Fibroblast of skin of left biceps (primary cell): Measurements from ENCODE around the gene UBN1.
"Not testable (repeated sequence)": the region's sequence is repeated elsewhere in the genome, so short reads cannot be mapped to it uniquely, and the experiment has no call there.

ENCODE experiments used
- DNase-seq, 2 experiments: peaks; one replicate each; pipeline ENCODE4 v3.0.0-alpha.2; 2013; ENCODE audit warnings: low read depth in 2 of 2

The UBN1 gene

DNA sequence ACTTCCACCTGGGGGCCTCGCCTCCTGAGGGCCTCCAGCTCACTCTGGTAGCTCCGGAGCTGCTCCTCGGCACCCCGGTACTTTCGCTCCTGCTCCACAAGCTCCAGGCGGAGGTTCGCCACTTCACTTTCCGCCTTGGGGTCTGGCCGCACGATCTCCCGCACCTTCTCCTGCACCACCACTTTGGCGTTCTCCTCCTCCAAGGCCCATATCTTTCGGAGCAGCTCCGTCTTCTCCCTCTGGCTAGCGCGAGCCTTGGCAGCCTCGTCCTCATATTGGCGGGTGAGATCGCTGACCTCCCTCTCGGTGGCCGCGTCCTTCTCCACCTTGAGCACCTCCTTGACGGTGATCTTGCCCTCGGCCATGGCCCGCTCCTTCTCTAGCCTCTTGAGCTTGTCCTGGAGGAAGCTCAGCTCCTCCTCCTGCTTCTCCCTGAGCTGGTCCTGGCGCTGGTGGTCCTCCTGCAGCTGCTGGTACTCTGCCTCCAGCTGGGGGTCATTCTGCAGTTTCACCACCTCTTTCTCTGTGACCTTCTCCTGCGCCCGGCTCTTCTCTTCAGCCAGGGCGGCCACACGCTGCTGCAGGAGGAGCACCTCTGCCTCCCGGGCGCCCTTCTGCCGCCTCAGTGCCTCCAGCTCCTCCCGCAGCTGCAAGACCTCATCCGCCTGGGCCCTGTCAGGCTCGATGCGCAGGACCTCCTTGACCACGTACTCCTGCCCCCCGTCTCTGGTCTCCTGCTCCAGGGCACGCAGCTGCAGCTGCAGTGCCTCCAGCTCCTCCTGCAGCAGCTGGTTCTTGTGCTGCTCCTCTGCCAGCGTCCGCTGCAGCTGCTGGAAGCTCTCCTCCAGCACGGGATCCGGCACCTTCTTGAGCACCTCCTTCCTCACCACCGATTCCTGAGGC is 37.9 kb downstream of the UBN1 start:
- DNase-seq: no peak

DNA sequence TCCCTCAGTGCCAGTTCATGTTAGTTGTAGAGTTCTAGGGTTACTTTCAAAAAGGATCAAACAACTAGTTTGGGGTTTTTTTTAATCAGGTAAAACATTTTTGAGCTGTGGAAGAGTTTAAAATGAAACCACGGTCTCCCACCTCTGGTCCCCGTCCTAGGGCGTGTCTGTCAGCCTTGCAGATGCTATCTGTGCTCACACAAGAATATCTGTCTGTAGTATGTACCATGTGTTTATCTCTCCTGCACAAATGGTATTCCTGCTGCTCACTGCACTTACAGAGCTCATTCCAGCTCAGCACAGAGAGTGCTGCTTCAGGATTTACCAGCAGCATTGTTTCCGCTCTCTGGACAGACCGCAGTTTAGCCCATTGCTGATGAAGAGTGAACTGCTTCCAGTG is 38.9 kb downstream of the UBN1 start:
- no peak for DNase-seq

DNA sequence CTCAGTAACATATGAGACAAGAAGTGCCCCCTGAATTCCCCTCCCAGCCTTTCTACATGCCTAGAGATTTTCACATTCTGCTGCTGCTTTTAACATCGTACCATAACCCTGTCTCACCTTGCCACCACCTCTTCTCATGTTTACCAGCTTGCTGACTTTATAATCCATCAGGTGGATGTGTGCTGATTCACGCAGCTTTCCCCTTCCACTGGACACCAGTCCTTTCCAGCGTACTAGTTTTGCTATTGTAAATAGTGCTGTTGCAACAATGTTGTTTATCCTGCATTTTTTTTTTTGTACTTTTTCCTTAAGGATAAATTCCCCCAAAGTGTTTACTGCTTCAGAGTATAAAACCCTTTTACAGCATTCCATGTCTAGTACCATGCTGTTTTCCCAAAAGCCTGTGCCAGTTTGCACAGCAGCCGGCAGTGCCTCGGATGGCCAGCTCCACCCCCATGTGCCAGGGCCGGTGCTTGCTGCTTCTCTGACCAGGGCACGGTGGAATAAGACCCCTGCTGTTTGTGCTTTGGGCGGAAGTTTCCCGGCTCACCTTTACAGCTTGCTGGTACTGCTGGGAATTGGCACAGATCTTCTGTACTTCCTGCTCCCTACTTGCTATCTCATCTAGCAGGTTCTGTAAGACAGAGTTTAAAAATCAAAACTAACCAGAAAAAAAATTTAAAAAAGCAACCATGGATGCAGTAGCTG is 41.3 kb downstream of the UBN1 start:
- no peak for DNase-seq

DNA sequence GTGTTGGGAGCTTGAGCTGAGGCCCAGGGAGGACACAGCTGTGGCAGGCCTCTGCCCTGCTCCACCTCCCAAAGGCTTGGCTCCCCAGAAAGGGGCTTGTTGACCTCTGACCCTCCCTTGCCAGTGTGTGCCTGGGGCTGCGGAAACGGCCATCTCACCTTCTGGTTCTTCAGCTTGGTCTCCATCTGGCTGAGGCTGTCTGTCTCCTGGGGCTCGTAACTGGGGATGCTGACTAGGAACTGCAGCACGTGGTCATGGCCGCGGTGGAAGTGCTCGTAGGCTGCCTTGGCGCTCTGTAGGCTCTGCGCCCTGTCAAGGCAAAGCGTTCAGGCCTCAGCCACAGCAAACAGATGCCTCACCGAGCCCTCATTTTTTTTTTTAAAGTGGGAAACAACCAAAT is 42.7 kb downstream of the UBN1 start:
- DNase-seq: no peak

DNA sequence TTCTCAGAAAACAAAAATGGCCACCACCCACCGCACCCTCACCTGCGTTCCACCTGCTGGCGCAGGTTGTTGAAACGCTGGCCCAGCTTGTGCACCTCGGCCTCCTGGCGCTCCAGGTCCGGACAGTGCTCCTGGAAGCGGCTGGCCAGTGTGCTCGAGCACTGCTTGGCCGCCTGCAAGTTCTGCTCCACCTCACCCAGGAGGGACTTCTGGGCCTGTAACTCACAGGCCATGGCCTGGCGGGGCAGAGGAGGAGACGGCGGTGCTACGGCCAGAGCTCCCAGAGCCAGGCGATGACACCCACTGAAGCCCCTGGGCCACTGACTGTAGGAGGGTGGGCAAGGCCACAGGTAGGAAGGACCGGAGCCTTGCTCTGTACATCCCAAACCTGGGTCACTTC is 43.4 kb downstream of the UBN1 start:
- DNase-seq: no peak

DNA sequence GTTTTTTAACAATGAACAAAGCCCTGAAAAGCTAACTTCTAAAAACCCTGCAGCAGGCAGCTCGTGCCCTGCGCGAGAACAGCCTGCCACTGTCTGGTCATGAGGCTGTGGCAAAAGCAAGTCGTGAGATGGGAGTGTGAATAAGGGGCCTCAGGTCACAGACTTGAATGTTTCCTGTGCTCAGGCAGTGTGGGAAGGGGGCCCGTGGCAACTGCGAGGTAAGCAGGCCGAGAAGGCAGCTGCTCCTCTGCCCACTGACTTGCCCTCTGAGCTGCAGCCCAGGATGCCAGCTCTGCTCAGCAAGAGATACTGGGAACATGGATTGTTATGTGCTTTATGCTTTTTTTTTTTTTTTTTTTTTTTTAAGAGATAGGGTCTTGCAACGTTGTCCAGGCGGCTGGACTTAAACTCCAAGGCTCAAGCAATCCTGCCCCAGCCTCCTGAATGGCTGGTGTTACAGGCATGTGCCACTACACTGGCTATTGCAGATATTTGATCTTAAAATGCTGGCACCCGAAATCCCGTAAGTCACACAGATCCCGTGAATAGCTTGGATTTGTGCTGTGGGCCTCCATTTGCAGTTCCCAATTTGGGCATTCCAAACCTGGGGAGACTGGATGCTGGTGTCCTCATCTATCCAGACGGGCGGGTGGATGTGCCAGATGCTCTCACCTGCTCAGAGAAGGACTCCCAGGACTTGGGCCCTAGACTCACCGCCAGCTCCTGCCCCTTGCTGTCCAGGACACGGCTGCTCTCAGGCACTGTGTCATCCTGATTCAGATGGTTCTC is 44.0 kb downstream of the UBN1 start:
- no peak for DNase-seq

DNA sequence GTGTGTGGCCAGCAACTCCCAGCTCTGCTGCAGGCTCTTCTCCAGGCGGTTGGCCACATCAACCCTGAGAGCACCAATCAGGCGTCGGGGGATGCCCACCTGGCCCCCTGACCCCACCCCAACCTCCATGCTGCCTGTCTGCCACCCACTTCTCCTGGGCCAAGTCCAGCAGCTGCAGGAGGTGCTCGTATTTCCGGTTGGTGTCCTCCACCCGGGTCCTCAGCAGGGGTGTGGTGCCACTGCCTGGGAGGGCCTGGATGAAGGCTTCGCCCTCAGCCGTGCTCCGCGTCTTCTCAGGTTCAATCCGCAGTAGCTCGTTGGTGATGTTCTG is 44.6 kb downstream of the UBN1 start:
- DNase-seq: no peak

DNA sequence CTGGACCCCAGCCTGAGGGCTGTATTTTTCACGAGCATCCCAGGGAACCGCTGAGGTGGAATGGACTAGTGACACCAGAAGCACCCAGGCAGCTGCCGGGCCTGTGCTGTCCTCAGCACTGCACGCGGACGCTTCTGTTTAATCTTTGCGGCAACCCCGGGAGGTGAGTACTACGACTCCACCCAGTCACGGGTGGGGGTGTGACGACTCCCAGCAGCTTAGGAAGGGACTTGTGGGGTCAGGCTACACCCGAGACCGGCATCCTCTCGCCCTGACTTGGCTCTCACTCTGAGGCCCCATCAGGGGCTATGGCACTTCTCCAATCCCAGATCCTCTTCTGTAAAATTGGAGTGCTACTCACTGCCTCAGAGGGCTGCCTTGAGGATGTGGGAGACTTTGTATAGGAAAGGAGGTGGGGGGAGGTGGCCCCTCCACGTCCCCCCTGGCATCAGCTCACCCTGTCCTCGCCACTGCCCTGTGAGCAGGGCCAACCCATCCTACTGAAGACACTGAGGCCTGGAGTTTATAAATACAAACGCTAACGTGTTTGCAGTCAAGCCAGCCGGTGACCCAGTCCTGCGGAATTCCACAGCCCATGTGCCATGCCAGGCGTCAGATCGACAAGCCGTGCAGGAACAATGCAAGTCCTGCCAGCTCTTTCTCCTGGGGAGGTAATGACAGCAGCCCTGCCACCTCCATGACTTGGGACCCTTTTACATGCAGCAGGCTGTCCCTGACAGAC is 45.3 kb downstream of the UBN1 start:
- DNase-seq: peak; percentile 9 to 12

DNA sequence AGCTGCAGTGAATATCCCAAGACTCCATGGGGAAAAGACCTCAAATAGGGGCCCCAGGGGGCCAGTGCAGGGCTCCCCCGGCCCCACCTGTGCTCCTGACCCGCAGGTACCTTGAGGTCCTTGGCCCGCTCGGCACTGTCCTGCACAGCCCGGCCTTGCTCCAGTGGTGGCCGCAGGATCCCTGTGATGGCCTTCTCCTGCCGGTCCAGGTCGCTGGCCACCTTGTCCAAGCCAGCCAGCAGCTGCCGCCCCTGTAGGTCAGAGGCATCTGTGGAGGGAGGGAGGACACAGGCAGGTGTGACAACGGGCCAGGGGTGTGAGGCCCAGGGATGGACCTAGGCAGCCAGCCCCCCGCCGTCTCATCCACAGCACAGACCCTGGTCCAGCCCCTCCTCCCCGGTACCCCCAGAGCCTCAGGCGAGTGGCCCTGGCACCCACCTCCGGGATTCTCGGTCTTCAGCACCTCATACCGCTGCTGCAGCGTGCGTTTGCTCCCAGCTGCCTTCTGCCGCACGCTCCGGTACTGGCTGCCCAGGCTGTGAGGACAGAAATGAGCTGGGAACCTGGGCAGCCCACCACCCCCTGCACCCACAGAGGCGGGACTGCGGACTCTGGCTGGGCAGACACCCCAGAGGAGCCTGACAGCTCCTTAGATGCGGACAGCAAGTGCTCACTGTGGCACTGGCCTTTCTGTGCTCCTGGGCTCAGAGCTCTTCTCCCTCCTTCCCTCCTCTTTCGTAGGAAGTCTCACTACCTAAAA is 46.0 kb downstream of the UBN1 start:
- DNase-seq: no peak

DNA sequence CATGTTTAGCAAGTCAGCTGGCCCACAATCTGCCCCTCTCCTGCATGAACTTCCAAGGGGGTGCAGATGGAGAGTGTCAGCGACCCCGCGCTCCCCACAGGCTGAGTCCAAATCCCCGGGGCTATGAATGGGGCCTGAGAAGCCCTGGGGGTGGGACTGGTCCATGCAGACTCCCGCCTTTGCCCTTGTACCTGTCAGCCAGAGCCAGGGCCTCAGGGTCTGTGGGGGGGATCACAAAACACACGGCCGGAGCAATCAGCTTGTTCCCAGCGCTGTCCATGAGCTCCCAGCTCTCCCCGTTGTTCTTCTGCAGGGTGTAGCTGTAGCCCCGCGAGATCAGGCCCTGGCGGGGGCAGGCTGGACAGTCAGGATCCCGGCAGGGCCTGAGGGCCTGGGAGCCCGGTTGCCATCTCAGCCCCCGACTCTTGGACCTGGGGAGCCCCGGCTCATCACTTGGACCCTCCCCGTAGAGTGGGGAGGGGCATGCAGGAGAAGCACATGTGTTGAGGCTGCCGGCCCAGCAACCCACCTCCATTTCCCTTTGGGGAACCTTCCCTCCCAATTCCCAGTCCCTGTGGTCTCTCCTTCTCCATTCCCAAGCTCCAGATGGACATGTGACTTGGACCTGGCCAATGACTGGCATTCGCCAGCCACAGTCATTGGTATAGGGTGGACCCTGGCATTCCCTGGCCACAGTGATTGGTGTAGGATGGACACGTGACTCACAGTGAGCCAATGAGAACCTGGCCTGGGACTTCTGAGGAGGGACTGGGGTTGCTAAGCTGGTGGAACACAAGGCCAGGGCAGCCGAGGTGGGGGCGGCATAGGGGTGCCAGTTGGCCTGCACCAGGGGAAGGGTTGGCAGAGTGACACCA is 47.2 kb downstream of the UBN1 start:
- DNase-seq: no peak

DNA sequence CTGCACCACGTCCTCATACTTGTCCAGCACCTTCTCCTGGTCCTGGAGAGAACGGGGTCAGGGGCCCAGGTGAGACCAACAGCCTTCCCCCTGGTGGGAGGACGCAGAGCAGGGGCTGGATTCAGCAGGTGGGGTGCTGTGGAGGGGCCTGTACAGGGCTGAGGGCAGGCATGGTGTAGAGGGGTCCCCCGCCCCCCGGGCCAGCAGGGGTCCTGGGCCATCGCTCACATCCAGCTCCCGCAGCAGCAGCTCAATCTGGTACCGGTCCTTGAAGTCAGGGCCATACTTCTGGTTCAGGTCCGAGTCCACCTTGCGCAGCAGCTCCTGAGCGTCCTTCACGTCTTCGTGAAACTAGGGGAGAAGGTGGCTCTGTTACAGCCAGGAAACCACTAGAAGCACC is 48.1 kb downstream of the UBN1 start:
- no peak for DNase-seq

DNA sequence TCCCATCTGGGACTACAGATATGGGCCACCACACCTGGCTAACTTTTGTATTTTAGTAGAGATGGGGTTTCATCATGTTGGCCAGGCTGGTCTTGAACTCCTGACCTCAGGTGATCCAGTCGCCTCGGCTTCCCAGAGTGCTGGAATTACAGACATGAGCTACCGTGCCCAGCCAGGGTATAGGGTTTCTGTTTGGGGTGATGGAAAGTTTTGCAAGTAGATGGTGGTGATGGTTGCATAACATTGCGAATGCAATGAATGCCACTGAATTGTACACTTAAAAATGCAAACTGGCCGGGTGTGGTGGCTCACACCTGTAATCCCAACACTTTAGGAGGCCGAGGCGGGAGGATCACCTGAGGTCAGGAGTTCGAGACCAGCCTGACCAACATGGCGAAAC is 49.5 kb downstream of the UBN1 start:
- DNase-seq: not testable (repeated sequence)

DNA sequence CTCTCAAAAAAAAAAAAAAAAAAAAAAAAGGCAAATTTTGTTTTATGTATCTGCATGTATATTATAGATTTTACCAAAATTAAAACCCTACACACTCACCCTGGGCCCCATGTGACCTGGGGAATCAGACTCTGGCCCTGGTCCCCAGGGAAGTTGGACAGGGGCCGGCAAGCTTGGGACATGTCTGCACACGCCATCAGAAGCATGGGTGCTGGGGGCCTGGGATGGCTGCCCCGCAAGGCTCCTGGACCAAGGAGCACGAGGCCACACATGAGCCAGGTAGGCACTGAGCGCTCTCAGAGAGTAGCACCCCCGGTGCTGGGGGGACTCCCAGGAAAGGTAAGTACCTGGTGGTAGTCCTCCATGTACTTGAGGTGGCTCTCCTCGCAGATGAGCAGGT is 50.0 kb downstream of the UBN1 start:
- DNase-seq: no peak

DNA sequence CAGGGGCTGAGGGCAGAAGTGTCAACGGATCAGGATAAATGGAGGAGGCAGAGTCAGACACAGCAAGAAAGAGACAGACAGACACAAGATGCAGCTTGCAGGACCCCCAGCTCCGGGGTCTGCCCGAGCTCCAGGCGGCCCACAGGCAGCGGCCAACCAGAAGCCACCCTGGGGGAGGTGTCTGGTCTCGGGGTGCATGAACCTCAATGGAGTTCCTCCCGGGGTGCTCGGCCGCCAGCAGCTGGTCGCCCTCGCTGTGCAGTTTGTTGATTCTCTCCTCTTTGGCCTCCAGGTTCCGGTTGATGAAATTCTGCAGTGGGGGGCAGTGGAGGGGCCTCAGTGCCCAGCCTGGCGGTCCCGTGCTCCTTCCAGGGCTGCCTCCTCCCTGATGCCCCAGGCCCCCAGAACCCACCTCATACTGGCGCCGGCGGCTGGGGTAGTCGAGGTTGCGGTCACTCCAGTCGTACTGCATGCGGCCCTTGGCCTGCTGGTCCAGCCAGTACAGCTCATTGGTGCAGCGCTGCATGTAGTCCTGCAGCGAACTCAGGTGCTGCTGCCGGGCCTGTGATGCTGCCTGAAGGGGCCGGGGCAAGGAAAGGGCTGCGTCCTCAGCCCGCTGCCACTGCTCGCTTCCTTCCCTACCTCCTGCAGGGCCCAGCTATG is 51.7 kb downstream of the UBN1 start:
- no peak for DNase-seq

DNA sequence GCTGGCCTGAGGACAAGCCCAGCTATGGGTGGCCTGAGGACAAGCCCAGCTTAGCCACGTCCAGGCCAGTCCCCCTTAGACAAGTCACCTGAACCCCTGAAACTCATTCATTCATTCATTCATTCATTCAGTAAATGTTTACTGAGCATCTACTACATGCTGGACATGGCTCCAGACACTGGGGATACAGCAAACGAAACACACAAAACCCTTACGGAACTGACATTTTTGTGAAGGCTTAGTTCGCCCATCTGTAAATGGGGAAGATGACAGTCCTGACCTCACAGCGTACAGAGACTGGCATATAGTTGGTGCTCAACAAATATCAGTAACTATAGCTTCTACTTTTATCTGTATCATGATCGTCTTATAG is 52.2 kb downstream of the UBN1 start:
- no peak for DNase-seq

DNA sequence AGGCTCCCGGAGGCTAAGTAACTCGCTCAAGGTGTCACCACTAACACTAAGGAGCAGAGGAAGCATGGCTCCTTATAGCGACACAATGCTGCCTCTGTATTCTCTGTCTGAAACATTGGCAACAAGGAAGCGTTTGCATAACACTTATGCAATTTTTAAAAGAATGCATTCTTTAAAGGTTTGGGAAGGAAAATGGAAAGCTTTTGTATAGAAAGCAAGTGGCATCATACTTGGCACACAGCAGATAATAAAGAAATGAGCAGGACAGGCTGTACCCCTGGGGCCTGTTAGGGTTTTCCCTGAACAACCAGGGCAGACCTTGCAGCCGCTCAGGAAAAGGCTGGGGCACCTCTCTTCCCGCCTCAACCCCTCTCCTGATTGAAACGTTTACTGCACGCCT is 52.8 kb downstream of the UBN1 start:
- DNase-seq: no peak

DNA sequence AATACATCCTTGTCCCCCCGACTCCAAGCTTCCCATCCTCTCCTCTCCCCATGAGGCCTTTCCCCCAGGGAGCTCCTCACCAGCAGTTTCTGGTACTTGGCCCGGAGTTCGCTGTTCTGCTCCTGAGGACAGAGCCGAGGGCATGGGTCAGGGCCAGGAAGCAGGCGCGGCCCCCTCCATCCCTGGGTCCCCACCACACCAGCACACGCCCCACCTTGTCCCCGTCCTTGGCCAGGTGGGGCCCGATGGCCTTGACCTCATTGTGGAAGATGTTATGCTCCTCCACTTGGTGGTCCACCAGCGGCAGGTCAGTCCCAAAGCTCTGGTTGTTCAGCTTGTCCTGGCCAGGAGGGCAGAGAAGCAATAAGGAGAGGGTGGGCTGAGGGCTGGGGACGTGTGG is 53.5 kb downstream of the UBN1 start:
- no peak for DNase-seq

DNA sequence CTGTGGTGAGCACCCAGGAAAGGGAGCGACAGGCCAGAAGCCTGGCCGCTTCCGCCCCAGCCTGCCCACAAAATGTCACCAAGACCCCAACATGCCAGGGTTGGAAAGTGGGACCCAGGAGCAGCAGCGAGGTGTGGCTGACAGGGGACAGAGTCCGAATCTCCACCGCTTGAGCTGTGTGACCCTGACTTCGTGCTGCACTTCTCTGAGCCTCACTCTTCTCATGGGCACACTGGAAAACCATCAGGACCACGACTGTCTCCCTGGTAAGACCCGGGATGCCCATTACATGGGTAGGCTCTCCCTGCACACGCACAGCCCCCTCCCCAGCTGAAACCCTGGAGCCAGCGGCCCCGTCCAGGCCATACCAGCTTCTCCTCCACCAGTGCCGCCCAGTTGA is 54.8 kb downstream of the UBN1 start:
- DNase-seq: no peak

DNA sequence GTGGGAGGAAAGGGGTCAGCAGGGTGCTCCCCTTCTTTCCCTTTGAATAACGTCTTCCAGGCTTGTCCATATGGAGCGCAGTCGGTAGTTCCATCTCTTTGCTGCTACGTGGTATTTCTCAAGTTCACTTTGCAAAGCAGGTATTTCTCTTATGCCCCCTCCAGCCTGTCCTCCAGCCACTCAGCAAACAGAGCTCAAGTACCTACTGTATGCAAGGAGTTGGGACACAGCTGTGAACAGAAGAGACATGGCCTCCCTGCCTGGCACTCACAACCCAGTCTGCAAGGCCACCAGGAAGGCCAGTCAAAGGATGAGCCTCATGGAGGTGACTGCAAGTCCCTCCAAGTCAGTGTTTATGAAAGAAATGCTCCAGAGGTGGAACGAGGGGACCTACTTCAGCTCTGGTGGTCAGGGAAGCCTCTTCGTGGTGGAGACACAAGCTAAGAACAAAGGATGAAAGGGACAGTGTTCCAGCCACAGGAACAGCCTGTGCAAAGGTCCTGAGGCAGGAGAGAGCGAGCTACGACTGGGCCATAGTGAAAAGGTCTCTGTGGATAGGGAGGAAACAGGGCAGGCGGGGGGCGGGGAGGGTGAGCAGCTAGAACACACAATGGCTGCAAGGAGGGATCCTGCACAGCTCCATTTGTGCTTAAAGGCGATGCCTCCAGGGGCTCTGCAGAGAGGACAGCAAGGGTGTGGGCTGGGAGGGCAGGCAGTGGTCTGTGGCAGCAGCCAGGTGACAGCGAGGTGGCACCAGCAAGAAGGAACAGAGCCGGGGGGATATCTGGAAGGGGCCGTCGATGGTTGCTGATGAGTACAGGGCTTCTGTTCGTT is 57.0 kb downstream of the UBN1 start:
- DNase-seq: no peak
